IPS-NIHi11 (cell line): Measurements from ENCODE around the gene GPR180.
A peak's percentile ranks its signal among the peaks of the same experiment; 100 is the strongest.

Source experiments
- DNase-seq: peaks from one replicate; pipeline ENCODE4 v3.0.0; 2012; ENCODE audit warnings: mixed read lengths, low spot score

GPR180 gene

GRCh38 chr13:94656176-94656575, 54.5 kb downstream of the GPR180 start:
- no peak for DNase-seq

- DNase-seq: no peak
Measured at GRCh38 chr13:94656766-94657165, 55.1 kb downstream of the GPR180 start.

- DNase-seq: no peak
Measured at GRCh38 chr13:94657167-94657566, 55.5 kb downstream of the GPR180 start.

- DNase-seq: no peak
Measured at GRCh38 chr13:94658926-94659597, 57.4 kb downstream of the GPR180 start.

GRCh38 chr13:94659598-94659946, 57.9 kb downstream of the GPR180 start:
- DNase-seq: no peak

GRCh38 chr13:94660695-94661326, 59.2 kb downstream of the GPR180 start:
- peak; percentile 20 for DNase-seq

GRCh38 chr13:94661406-94661805, 59.7 kb downstream of the GPR180 start:
- DNase-seq: no peak

- DNase-seq: no peak
Measured at GRCh38 chr13:94662274-94662945, 60.8 kb downstream of the GPR180 start.

GRCh38 chr13:94664889-94665288, 63.2 kb downstream of the GPR180 start:
- DNase-seq: no peak

GRCh38 chr13:94666065-94666464, 64.4 kb downstream of the GPR180 start:
- DNase-seq: no peak

GRCh38 chr13:94667190-94667589, 65.5 kb downstream of the GPR180 start:
- DNase-seq: no peak

GRCh38 chr13:94672400-94672799, 70.7 kb downstream of the GPR180 start:
- no peak for DNase-seq

GRCh38 chr13:94673851-94674250, 72.2 kb downstream of the GPR180 start:
- peak; percentile 39 for DNase-seq

- DNase-seq: peak; percentile 84
Measured at GRCh38 chr13:94674609-94675348, 73.1 kb downstream of the GPR180 start.

GRCh38 chr13:94677799-94678198, 76.1 kb downstream of the GPR180 start:
- no peak for DNase-seq

- DNase-seq: no peak
Measured at GRCh38 chr13:94678845-94679244, 77.2 kb downstream of the GPR180 start.

- DNase-seq: no peak
Measured at GRCh38 chr13:94679614-94680013, 78.0 kb downstream of the GPR180 start.

GRCh38 chr13:94682229-94682628, 80.6 kb downstream of the GPR180 start:
- no peak for DNase-seq

- no peak for DNase-seq
Measured at GRCh38 chr13:94683409-94683808, 81.8 kb downstream of the GPR180 start.
